GM12891 (cell line): ENCODE data around the gene WFDC5.

ENCODE experiments used
- POLR2A ChIP-seq: IDR thresholded peaks from 2 replicates; pipeline ENCODE4 v1.6.1; 2011; ENCODE audit warnings: low read depth, low read length, control low read depth
- POLR2AphosphoS5 ChIP-seq: IDR thresholded peaks from 2 replicates; pipeline ENCODE4 v1.6.1; 2011; ENCODE audit warnings: low read depth, low read length, control low read depth

GRCh38 chr20:45070932-45071632 lies 43.9 kb downstream of the WFDC5 start:
- no peak for TF ChIP-seq POLR2AphosphoS5
- TF ChIP-seq POLR2A = no peak
